ENCODE data around the gene WNK4.

WNK4 gene

DNA sequence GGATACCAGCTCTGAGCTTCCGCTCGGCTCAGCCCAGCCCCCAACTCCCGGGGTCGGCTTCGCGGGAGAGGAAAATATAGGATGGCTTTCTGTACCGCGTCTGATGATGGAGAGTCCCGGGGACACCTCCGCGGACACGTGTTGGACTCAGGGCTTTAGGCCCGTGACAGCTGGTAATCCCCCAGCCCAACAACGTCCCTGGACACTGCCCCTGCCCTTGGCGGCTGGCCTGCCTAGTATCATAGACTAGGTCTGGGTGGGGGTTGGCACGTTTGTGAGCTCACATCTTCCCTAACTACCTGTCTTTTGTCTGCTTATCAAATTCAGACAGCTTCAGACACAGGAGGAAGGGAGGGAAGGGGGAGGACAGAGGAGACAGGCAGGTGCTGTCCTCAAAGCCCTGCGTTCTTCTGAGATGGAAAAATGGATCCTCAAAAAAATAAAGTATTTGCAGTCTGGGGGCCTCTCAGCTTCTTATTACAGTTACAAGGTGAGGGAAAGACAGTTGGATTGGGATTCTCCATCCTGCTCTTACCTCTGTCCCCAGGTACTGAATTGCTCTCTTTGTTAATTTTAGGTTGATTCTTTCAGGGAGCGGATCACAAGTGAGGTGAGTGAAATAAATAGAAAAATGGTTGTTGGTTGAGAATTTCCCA, 53.5 kb downstream of the WNK4 start:
- TF ChIP-seq, protein P1, sequence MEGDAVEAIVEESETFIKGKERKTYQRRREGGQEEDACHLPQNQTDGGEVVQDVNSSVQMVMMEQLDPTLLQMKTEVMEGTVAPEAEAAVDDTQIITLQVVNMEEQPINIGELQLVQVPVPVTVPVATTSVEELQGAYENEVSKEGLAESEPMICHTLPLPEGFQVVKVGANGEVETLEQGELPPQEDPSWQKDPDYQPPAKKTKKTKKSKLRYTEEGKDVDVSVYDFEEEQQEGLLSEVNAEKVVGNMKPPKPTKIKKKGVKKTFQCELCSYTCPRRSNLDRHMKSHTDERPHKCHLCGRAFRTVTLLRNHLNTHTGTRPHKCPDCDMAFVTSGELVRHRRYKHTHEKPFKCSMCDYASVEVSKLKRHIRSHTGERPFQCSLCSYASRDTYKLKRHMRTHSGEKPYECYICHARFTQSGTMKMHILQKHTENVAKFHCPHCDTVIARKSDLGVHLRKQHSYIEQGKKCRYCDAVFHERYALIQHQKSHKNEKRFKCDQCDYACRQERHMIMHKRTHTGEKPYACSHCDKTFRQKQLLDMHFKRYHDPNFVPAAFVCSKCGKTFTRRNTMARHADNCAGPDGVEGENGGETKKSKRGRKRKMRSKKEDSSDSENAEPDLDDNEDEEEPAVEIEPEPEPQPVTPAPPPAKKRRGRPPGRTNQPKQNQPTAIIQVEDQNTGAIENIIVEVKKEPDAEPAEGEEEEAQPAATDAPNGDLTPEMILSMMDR (conservative IDR thresholded peaks at IDR 0.05; ENCODE audit: low read depth) = no peak
- ChIA-PET CTCF (no interaction called here), POLR2A (ENCODE audit: low non-redundant PET) (interaction anchor here (0.6 to 1.4 kb wide), 2 partner anchors 157 to 165 kb away, joined by 3 to 4 read pairs; partner anchors contain the start of genes PLEKHH3 and RPL27)
- peak overlapping the region; percentile 80 for H3K27ac ChIP-seq
- DNase-seq (ENCODE audit: low spot score) = no peak

DNA sequence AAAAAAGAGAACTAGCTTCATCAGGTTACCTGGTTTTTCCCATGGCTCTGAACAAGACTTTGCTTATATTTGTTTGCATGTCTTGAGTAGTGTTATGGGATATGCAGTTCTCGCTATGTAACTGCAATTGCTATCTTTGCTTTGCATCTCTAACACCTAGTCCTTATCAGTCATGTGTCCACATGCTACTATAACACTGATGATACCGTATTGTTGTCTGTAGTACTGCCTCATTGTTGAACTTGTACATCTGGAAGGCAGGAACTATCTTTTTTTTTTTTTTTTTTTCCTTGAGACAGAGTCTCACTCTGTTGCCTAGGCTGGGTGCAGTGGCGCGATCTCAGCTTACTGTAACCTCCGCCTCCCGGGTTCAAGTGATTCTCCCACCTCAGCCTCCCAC, 55.3 kb downstream of the WNK4 start:
- POLR2A ChIA-PET (ENCODE audit: low non-redundant PET) = no interaction called here

DNA sequence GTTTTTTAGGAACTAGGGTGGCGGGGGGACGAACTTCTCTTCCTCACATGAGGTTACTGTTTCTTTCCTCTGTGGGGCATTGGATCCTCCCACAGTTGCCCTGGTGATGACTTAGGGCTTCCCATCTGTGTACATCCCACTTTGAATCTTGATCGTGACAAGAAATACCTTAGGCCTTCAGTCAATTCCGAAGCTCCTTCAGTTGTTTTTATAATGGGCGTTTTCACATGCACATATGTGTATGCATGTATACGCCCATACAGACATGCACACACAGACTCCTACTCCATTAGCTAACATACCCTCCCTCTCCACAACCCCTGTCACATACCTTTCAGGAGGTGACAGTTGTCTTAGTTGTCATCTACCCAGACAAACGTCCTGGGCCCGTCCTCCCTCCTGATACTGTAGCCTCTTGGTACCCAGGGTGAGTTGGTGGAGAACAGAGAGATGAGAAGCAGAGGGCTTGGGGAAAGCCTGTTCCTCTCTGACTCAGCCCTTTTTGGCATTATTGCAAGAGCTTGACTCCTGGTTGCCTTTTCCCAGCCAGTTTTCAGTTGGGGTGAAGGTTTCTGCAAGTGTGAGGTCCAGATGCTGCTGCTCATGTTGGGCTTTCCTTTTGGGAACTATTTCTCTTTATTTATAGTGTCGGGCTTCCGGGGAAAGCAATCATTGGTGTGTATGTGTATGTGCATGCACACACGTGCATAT, 61.7 kb downstream of the WNK4 start:
- POLR2A ChIA-PET (ENCODE audit: low non-redundant PET) = interaction anchor here (0.5 kb wide), 1 partner anchor 103 kb away, joined by 7 read pairs; no protein-coding TSS in a partner anchor

More for the DNA sequence above, 55.3 kb downstream of the WNK4 start:
- CTCF ChIA-PET = interaction anchor here (0.7 kb wide), 1 partner anchor 56 kb away, joined by 4 read pairs; no protein-coding TSS in a partner anchor
- TF ChIP-seq, protein P1 (conservative IDR thresholded peaks at IDR 0.05; ENCODE audit: low read depth) = no peak
- DNase-seq (ENCODE audit: low spot score) = no peak
- H3K27ac ChIP-seq = no peak overlapping the region

DNA sequence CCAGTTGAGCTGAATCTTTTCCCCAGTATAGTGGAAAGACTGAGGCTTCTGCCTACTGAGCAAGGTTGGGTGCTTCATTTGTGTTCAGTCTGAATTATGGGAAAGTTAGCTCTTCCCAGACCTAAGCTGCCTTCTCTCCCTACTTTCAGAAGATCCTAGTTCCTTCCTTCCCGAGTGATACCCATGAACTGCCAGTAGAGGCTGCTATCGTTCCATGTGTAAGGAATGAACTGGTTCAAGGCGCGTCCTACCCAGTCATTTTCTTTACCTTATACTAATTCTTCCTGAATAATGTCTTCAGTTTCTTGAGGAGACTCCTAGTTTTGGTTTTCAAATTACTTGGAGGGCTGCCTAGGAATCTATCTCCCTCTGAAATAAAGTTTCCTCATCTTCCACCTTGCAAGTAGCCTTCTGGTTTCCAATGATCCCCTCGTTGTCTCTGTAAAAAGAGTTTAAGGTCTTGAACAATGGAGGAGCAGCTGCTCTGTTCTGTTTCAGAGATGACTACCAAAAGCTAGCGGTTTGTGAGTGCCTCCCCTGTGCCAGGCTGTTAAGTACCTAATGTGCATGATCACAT, 63.0 kb downstream of the WNK4 start:
- peak; percentile 78 for DNase-seq (ENCODE audit: low spot score)
- CTCF ChIA-PET = interaction anchor here (0.6 to 2.1 kb wide), 9 partner anchors 9 to 532 kb away, joined by 3 to 12 read pairs (median 4); partner anchors contain the start of gene BECN1
- POLR2A ChIA-PET (ENCODE audit: low non-redundant PET) = no interaction called here

More for the DNA sequence above, 61.7 kb downstream of the WNK4 start:
- TF ChIP-seq, protein P1 (conservative IDR thresholded peaks at IDR 0.05; ENCODE audit: low read depth) = no peak
- no peak overlapping the region for H3K27ac ChIP-seq
- no peak for DNase-seq (ENCODE audit: low spot score)
- CTCF ChIA-PET = interaction anchor here (1.0 to 2.1 kb wide), 2 partner anchors 96 to 100 kb away, joined by 3 to 12 read pairs; no protein-coding TSS in a partner anchor

DNA sequence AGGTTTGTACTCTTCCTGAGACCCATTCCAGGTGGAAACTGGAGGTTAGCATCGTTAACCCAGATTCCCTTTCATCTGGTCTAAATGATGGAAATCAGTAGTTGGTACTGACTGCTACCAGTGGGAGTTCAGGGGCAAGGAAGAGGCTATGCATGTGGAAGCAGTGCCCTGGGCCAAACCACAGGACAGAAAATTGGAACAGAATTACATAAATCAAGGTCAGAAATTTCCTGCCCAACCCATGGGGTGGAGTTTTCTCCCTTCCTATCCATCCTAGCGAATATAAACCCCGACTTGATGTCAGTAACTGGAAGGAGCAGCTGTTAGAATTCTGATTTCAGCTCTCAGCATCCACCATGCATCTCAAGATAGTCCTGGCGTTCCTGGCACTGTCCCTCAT, 63.9 kb downstream of the WNK4 start, which contains the start of gene AOC2:
AOC2 (plus strand) TSS at position 310 of the 400 bp plus-strand sequence; CDS start at position 357, 47 bp downstream.
- CTCF ChIA-PET = interaction anchor here (0.6 to 2.1 kb wide), 3 partner anchors 37 to 94 kb away, joined by 3 to 12 read pairs (median 4); no protein-coding TSS in a partner anchor
- POLR2A ChIA-PET (ENCODE audit: low non-redundant PET) = no interaction called here
- TF ChIP-seq, protein P1 (conservative IDR thresholded peaks at IDR 0.05; ENCODE audit: low read depth) = no peak
- DNase-seq (ENCODE audit: low spot score) = no peak
- peak within 1 kb of the TSS; percentile 50; the same call in 1 of the 2 replicates for H3K27ac ChIP-seq

More for the DNA sequence above, 63.0 kb downstream of the WNK4 start:
- TF ChIP-seq, protein P1 (conservative IDR thresholded peaks at IDR 0.05; ENCODE audit: low read depth) = peak; percentile 95
- H3K27ac ChIP-seq = no peak overlapping the region
